ENCODE measurements around the gene KRT7. TPM values are rescaled to one million over a fixed set of nuclear protein-coding genes. Genes with fewer than 3 reads are reported as not detected.

KRT7 gene
- total RNA-seq, 2 experiments from 2014 or later: 1.1 to 1.8 TPM

GRCh38 chr12:52210186-52210924 is 22.7 kb upstream of the KRT7 start:
- ChIA-PET CTCF (no interaction called here), POLR2A (no interaction called here)

DNA sequence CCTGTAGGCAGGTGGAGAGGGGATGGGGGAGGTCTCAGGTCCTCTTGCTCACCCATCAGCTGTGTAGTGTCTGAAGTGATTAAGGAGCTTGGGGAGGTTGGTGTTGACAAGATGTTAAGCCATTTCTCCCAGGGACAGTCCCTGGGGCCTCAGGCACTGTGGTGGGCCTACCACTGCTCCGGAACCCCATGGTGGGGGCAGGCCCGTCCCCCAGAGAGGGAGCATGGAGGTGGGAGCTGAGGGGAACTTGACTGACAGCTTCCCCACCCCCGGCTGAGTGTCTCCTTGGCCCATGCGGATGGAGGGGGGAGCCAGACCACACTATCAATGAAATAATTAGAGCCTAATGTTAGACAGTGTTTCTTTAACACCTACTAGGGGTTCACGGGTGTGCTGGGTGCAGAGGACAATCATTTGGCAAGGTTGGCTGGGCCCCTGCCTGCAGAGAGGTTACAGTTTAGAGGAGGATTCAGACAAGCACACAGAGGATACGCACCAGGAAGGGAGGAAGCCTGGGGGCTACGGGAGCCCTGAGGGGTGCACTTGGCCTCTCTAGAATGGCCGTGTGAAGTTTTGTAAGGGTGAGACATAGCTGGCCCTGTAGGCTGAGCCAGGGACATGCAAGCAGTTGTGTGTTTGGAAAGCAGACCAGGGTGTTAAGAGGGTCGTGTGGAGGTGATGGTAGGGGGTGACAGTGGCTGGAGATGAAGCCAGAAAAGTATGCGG is 22.0 kb upstream of the KRT7 start:
- CTCF ChIA-PET: no interaction called here

DNA sequence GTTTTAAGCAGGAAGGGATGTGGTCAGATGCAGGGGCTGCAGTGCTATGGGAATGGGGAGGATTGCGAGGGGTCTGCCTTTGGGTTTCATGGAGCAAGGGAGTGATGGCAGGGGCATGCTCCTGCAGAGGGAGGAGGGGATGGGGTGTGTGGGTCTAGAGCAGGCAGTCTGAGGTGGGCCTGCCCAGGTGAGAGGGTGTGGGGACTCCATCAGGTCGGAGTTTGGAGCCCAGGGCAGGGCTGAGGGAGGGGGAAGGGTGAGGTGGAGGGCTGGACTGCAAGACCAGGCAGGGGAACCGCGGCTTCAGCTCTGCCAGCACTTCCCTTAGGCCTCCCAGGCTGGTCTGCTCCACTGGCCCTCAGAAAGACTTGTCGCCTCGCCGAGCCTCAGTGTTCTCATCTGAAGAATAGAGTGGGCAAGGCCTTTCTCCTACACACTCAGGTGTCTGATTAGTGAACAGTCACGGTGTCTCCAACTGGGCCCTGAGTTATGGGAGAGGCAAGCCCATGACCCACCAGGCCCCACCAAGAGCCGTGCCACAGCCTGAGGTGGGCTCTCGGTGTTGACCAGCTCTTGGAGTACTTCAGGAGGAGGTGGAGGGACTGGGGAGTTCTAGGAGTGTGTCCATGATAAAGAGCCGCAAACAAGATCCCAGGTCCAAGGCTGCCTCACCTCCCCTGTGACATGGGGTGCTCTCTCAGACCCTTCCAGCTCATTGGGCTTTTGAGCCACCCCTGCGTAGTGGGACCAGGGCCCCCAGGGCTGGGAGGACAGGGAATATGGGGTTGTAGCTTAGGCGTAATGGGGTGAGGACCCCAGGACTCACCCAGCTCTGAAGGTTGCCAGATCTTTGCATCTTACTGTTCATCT is 21.1 kb upstream of the KRT7 start:
- CTCF ChIA-PET: interaction anchor here (1.0 kb wide), 1 partner anchor 11 kb away, joined by 3 read pairs; no protein-coding TSS in a partner anchor
- POLR2A ChIA-PET: no interaction called here

More for the DNA sequence above, 22.0 kb upstream of the KRT7 start:
- POLR2A ChIA-PET: no interaction called here

- ChIA-PET POLR2A (no interaction called here), CTCF (interaction anchor here (1.0 to 1.1 kb wide), 4 partner anchors 9 to 27 kb away, joined by 3 read pairs; no protein-coding TSS in a partner anchor)
Measured at GRCh38 chr12:52212701-52213563, 20.1 kb upstream of the KRT7 start.

- CTCF ChIA-PET: interaction anchor here (1.0 to 1.1 kb wide), 4 partner anchors 9 to 114 kb away, joined by 3 read pairs; no protein-coding TSS in a partner anchor
Measured at GRCh38 chr12:52213564-52214420, 19.3 kb upstream of the KRT7 start.

DNA sequence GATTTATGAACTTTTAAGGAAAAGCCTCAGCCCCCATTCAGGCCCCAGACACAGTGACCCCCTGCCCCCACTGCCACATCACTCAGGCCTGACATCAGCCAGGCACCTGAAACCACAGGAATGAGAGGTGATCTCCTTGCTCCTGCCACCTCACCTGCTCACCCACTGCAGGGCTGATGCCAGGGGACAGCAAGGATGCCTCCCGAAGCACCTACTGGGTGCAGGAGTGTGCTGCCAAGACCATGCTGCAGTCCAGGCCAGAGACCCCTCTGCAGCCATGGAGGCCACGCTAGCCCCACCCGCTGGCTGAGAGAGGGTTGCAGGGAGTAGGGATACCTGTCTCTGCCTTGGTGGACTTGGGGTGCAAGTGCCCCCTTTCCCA is 18.6 kb upstream of the KRT7 start:
- ChIA-PET CTCF (interaction anchor here (1.0 to 1.1 kb wide), 2 partner anchors 8 to 113 kb away, joined by 3 read pairs; no protein-coding TSS in a partner anchor), POLR2A (no interaction called here)

More at GRCh38 chr12:52213564-52214420, 19.3 kb upstream of the KRT7 start:
- POLR2A ChIA-PET: no interaction called here

DNA sequence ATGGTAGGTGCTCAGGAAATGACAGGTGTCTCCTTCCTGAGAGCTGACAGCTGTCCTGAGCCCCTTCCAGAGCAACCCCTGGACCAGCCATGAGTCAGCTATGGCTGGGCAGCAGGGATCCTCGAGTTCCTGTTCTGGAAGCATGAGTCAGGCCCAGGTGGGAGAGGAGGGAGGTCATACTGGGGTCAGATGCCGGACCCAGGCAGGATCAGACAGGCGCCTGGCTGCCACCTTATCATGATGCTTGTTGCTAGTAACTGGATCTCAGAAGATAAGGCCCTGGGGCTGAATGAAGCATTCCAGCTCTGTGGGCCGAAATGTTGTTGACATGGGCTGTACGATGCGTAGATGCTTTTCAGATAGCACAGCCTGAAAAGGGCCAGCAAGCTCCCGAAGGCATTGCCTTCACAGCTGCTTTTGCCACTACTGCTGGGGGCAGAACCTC is 17.4 kb upstream of the KRT7 start:
- ChIA-PET CTCF (interaction anchor here (1.2 kb wide), 1 partner anchor 60 kb away, joined by 3 read pairs; no protein-coding TSS in a partner anchor), POLR2A (no interaction called here)

GRCh38 chr12:52216100-52216499 is 16.9 kb upstream of the KRT7 start:
- ChIA-PET CTCF (interaction anchor here (1.2 kb wide), 1 partner anchor 61 kb away, joined by 3 read pairs; no protein-coding TSS in a partner anchor), POLR2A (no interaction called here)

DNA sequence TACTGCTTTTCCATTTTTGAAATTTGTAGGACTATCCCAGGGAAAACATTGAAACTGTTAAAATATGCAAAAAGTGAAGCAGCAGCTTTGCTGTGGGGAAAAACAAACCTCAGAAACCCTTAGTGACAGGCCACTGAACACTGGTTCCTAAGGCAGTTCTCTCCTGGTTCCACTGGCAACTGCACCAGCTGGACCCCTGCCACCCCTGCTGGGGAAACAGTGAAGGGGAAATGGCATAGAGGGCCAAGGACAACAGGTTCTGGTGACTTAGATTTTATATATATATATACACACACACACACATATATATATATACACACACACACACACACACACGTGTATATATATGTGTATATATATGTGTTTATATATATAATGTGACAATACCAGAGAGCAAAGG is 16.2 kb upstream of the KRT7 start:
- CTCF ChIA-PET: interaction anchor here (0.7 kb wide), 1 partner anchor 732 kb away, joined by 3 read pairs; the partner anchor contains the start of gene KRT18
- POLR2A ChIA-PET: no interaction called here

GRCh38 chr12:52217223-52217622 is 15.8 kb upstream of the KRT7 start:
- ChIA-PET CTCF (interaction anchor here (0.7 kb wide), 1 partner anchor 732 kb away, joined by 3 read pairs; the partner anchor contains the start of gene KRT18), POLR2A (no interaction called here)

- ChIA-PET POLR2A (no interaction called here), CTCF (no interaction called here)
Measured at GRCh38 chr12:52218001-52218400, 15.0 kb upstream of the KRT7 start.

DNA sequence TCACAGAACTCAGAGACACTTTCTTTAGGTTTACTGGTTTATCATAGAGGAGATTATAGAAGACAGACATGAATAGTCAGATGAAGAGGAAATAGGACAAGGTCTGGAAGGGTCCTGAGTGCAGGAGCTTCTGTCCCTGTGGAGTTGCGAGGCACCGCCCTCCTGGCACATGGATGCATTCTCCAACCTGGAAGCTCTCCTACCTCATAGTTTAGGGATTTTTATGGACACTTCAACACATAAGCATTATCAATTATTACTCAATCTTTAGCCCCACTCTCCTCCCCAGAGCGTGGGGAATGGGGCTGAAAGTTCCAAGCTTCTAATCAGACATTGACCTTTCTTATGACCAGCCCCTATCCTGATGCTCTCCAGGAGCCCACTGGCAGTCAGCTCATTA is 12.6 kb upstream of the KRT7 start:
- CTCF ChIA-PET: interaction anchor here (0.7 kb wide), 1 partner anchor 59 kb away, joined by 4 read pairs; no protein-coding TSS in a partner anchor
- POLR2A ChIA-PET: no interaction called here

GRCh38 chr12:52221070-52221781 is 11.8 kb upstream of the KRT7 start:
- POLR2A ChIA-PET: no interaction called here
- CTCF ChIA-PET: interaction anchor here (0.9 to 1.6 kb wide), 5 partner anchors 14 to 104 kb away, joined by 3 to 7 read pairs (median 3); no protein-coding TSS in a partner anchor

DNA sequence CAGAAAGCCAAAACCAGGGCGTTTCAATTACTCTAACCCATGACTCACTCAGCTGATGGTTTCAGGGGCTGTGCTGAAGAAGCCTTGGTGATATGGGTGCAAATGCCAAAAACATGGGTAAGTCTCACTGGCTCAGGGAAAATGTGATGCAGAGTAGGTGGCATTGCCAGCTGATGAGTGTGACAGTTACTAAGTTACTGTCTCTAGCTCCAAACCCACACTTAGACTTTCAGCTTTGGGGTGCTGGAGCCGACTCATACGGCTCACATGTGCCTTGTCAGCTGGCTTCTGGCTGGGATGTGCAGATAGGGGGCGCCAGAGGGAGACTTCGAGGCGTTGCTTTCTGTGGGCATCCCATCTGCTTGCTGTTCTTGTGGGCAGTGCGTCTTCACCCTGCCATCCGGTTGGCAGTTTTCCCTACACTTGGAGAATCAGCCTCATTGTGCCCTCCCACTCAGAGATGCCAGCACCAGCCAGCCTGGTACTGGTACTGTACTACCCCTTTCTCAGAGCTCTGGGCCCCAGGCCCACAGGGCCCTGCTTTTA is 11.1 kb upstream of the KRT7 start:
- ChIA-PET POLR2A (no interaction called here), CTCF (interaction anchor here (0.7 to 1.6 kb wide), 7 partner anchors 8 to 103 kb away, joined by 3 to 7 read pairs (median 3); no protein-coding TSS in a partner anchor)

GRCh38 chr12:52222692-52223091 is 10.4 kb upstream of the KRT7 start:
- POLR2A ChIA-PET: no interaction called here
- CTCF ChIA-PET: interaction anchor here (0.7 to 1.6 kb wide), 4 partner anchors 9 to 102 kb away, joined by 3 to 7 read pairs (median 3); no protein-coding TSS in a partner anchor

DNA sequence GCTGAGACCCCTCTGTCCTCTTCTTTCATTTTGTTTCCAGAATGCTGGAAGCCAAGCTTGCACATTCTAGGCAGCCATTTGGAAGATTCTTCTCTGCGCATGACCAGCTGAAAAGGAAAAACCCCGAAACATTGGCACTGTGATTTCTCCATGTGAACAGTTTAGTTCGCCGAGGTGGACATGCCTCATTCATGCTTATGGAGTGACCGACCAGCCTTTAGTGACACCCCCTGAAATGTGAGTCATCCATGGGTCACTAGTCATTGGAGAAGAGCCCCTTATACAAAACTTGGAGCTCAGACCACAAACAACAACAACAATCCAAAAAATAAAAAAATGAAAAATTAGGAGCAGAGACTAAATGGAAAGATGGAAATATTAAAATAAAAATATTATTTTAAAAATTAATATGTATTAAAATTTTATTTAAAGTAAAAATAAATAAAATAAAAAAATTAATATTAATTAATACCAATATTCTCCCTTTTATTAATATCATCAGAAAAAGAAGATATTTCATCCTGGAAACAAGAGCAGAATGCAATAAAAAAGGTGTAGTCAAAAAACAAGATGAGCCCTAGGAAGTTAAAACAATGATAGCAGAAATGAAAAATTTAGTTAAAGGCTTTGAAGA is 9.5 kb upstream of the KRT7 start:
- ChIA-PET CTCF (interaction anchor here (1.3 kb wide), 1 partner anchor 33 kb away, joined by 3 read pairs; no protein-coding TSS in a partner anchor), POLR2A (no interaction called here)

All from activated CD8-positive, alpha-beta memory T cell treated with anti-CD3 and anti-CD28 coated beads for 36 hours (primary cell).